SKM-1 treated with dmso at 0.1 percent for 144 hours (cell line): ENCODE results near the gene NMRAL1.

ENCODE experiments used
- DNase-seq: peaks from one replicate; lab custom pipeline; 2025; ENCODE audit not compliant: unreplicated experiment; lab: John Stamatoyannopoulos, UW

Gene NMRAL1

GRCh38 chr16:4505356-4506147 lies 31.1 kb upstream of the NMRAL1 start:
- DNase-seq: peak; percentile 95

- DNase-seq: no peak
These were observed 26.6 kb upstream of the NMRAL1 start for GRCh38 chr16:4501071-4501478.

GRCh38 chr16:4500272-4500671 lies 25.8 kb upstream of the NMRAL1 start:
- DNase-seq: no peak

- DNase-seq: no peak
These were observed 24.8 kb upstream of the NMRAL1 start for GRCh38 chr16:4499196-4499555.

- no peak for DNase-seq
These were observed 24.2 kb upstream of the NMRAL1 start for GRCh38 chr16:4498546-4499195.

GRCh38 chr16:4496305-4496704 lies 21.9 kb upstream of the NMRAL1 start:
- no peak for DNase-seq

- no peak for DNase-seq
These were observed 21.3 kb upstream of the NMRAL1 start for GRCh38 chr16:4495766-4496165.

GRCh38 chr16:4494746-4495490 lies 20.5 kb upstream of the NMRAL1 start:
- no peak for DNase-seq

GRCh38 chr16:4491898-4492297 lies 17.5 kb upstream of the NMRAL1 start:
- DNase-seq: no peak

GRCh38 chr16:4489030-4489429 lies 14.6 kb upstream of the NMRAL1 start:
- no peak for DNase-seq

- DNase-seq: no peak
These were observed 14.1 kb upstream of the NMRAL1 start for GRCh38 chr16:4488499-4488967.

- no peak for DNase-seq
These were observed 13.6 kb upstream of the NMRAL1 start for GRCh38 chr16:4487955-4488498.

- DNase-seq: no peak
These were observed 11.9 kb upstream of the NMRAL1 start for GRCh38 chr16:4486126-4486893.

GRCh38 chr16:4481963-4482362 lies 7.5 kb upstream of the NMRAL1 start:
- DNase-seq: no peak

GRCh38 chr16:4481526-4481925 lies 7.1 kb upstream of the NMRAL1 start:
- no peak for DNase-seq

GRCh38 chr16:4477966-4478365 lies 3.5 kb upstream of the NMRAL1 start:
- DNase-seq: peak; percentile 49

GRCh38 chr16:4475880-4476788 lies 1.7 kb upstream of the NMRAL1 start, which contains the start of gene HMOX2:
TSS of gene HMOX2 (plus strand) at chr16:4476398. CDS start at chr16:4505525, 29,127 bp downstream.
- peak; percentile 86 for DNase-seq

GRCh38 chr16:4472880-4473279 lies 1.5 kb downstream of the NMRAL1 start:
- DNase-seq: no peak

GRCh38 chr16:4471869-4472268 lies 2.6 kb downstream of the NMRAL1 start:
- no peak for DNase-seq

- DNase-seq: no peak
These were observed 5.5 kb downstream of the NMRAL1 start for GRCh38 chr16:4468972-4469371.
